HEK293 (cell line): ENCODE measurements around the gene SMAD9.
"Not testable (repeated sequence)": the region's sequence is repeated elsewhere in the genome, so short reads cannot be mapped to it uniquely, and the experiment has no call there.

ENCODE experiments used
- CTCF ChIA-PET: fragments of 350-600 bp; formaldehyde crosslinking; extraction: SDS; loops from one replicate; lab custom pipeline; 2021; ENCODE audit warnings: antibody characterized with exemption; lab: Yijun Ruan, JAX
- POLR2A ChIA-PET: fragments of 300-600 bp; formaldehyde crosslinking; extraction: SDS; loops from one replicate; lab custom pipeline; 2020; ENCODE audit warnings: antibody characterized with exemption, inconsistent platforms; lab: Yijun Ruan, JAX
- H3K27ac ChIP-seq: fragments of 200-500 bp; sonication (Bioruptor generic); 2 replicates; pipeline ENCODE4 v1.5.1; 2014; ENCODE audit warnings: low read depth, low read length, control low read depth, inconsistent platforms; ENCODE audit errors: extremely low read depth
- H3K36me3 ChIP-seq, 2 experiments: fragments of 200-500 bp in 1 of 2; sonication (Bioruptor generic) in 1 of 2; 1 replicate in 1 of 2; 2 replicates in 1 of 2; pipeline ENCODE4 v1.5.1; 2014 to 2017; ENCODE audit warnings: inconsistent platforms in 2 of 2, low read length in 2 of 2; ENCODE audit not compliant: control insufficient read depth in 2 of 2, insufficient read depth in 1 of 2
- H3K4me1 ChIP-seq: fragments of 200-500 bp; sonication (Bioruptor generic); 2 replicates; pipeline ENCODE4 v1.5.1; 2014; ENCODE audit warnings: mild to moderate bottlenecking, low read length, inconsistent platforms; ENCODE audit not compliant: control insufficient read depth, insufficient read depth
- H3K4me3 ChIP-seq: 2 replicates; pipeline ENCODE4 v1.5.1; 2011; ENCODE audit warnings: low read depth, mild to moderate bottlenecking, control low read depth, low read length, moderate library complexity
- H3K9me3 ChIP-seq: fragments of 200-500 bp; sonication (Bioruptor generic); 2 replicates; pipeline ENCODE4 v1.5.1; 2014; ENCODE audit warnings: low read depth, low read length, inconsistent platforms; ENCODE audit not compliant: control insufficient read depth, insufficient read depth
- FEZF1 ChIP-seq: fragments of 450-650 bp; formaldehyde crosslinking; IDR thresholded peaks from 2 replicates; pipeline ENCODE4 v1.5.1; 2016; ENCODE audit warnings: missing biosample characterization, missing genetic modification characterization
- GFI1B ChIP-seq: fragments of 450-650 bp; formaldehyde crosslinking; IDR thresholded peaks from 2 replicates; pipeline ENCODE4 v1.5.1; 2016; ENCODE audit warnings: missing biosample characterization, missing genetic modification characterization
- GLI2 ChIP-seq: fragments of 450-650 bp; formaldehyde crosslinking; IDR thresholded peaks from 2 replicates; pipeline ENCODE4; 2017; ENCODE audit warnings: missing biosample characterization, missing genetic modification characterization, low read depth, borderline replicate concordance
- OSR2 ChIP-seq: fragments of 450-650 bp; formaldehyde crosslinking; IDR thresholded peaks from 2 replicates; pipeline ENCODE4 v1.5.1; 2016; ENCODE audit warnings: missing biosample characterization, missing genetic modification characterization
- PRDM1 ChIP-seq: fragments of 450-650 bp; formaldehyde crosslinking; IDR thresholded peaks from 2 replicates; pipeline ENCODE4; 2016; ENCODE audit warnings: missing biosample characterization, missing genetic modification characterization
- YY2 ChIP-seq: fragments of 450-650 bp; formaldehyde crosslinking; IDR thresholded peaks from 2 replicates; pipeline ENCODE4 v1.5.1; 2016; ENCODE audit warnings: missing biosample characterization, missing genetic modification characterization
- ZNF10 ChIP-seq: fragments of 450-650 bp; formaldehyde crosslinking; IDR thresholded peaks from 2 replicates; pipeline ENCODE4 v1.5.1; 2017; ENCODE audit warnings: missing biosample characterization, missing genetic modification characterization
- ZNF112 ChIP-seq: fragments of 450-650 bp; formaldehyde crosslinking; IDR thresholded peaks from 2 replicates; pipeline ENCODE4 v1.5.0; 2017; ENCODE audit warnings: missing biosample characterization, missing genetic modification characterization
- ZNF121 ChIP-seq: fragments of 450-650 bp; formaldehyde crosslinking; IDR thresholded peaks from 2 replicates; pipeline ENCODE4 v1.5.1; 2016; ENCODE audit warnings: missing biosample characterization, missing genetic modification characterization
- ZNF157 ChIP-seq: fragments of 450-650 bp; formaldehyde crosslinking; IDR thresholded peaks from 2 replicates; pipeline ENCODE4 v1.5.1; 2016; ENCODE audit warnings: missing biosample characterization, missing genetic modification characterization
- ZNF202 ChIP-seq: fragments of 450-650 bp; formaldehyde crosslinking; IDR thresholded peaks from 2 replicates; pipeline ENCODE4 v1.5.1; 2016; ENCODE audit warnings: missing biosample characterization, missing genetic modification characterization, borderline replicate concordance
- ZNF23 ChIP-seq: fragments of 450-650 bp; formaldehyde crosslinking; IDR thresholded peaks from 2 replicates; pipeline ENCODE4 v1.5.1; 2016; ENCODE audit warnings: missing biosample characterization, missing genetic modification characterization, borderline replicate concordance
- ZNF24 ChIP-seq: fragments of 450-650 bp; formaldehyde crosslinking; IDR thresholded peaks from 2 replicates; pipeline ENCODE4 v1.5.1; 2016; ENCODE audit warnings: missing biosample characterization, missing genetic modification characterization
- ZNF292 ChIP-seq: fragments of 450-650 bp; formaldehyde crosslinking; IDR thresholded peaks from 2 replicates; pipeline ENCODE4 v1.5.1; 2016; ENCODE audit warnings: low read depth, missing biosample characterization, missing genetic modification characterization, borderline replicate concordance
- ZNF311 ChIP-seq: fragments of 450-650 bp; formaldehyde crosslinking; IDR thresholded peaks from 2 replicates; pipeline ENCODE4 v1.5.1; 2017; ENCODE audit warnings: missing biosample characterization, missing genetic modification characterization, borderline replicate concordance
- ZNF416 ChIP-seq: fragments of 450-650 bp; formaldehyde crosslinking; IDR thresholded peaks from 2 replicates; pipeline ENCODE4 v1.5.1; 2016; ENCODE audit warnings: missing biosample characterization, missing genetic modification characterization
- ZNF514 ChIP-seq: fragments of 450-650 bp; formaldehyde crosslinking; IDR thresholded peaks from 2 replicates; pipeline ENCODE4 v1.5.1; 2016; ENCODE audit warnings: missing biosample characterization, missing genetic modification characterization
- ZNF529 ChIP-seq: fragments of 450-650 bp; formaldehyde crosslinking; IDR thresholded peaks from 2 replicates; pipeline ENCODE4 v1.5.1; 2017; ENCODE audit warnings: missing genetic modification characterization, missing biosample characterization; ENCODE audit not compliant: insufficient replicate concordance
- ZNF777 ChIP-seq: fragments of 450-650 bp; formaldehyde crosslinking; IDR thresholded peaks from 2 replicates; pipeline ENCODE4 v1.5.1; 2017; ENCODE audit warnings: missing biosample characterization, missing genetic modification characterization, borderline replicate concordance
- ZSCAN30 ChIP-seq: fragments of 450-650 bp; IDR thresholded peaks from 2 replicates; pipeline ENCODE4 v1.5.1; 2018; ENCODE audit warnings: missing biosample characterization, mild to moderate bottlenecking, missing genetic modification characterization, moderate library complexity
- TF ChIP-seq, protein P1 (sequence below): fragments of 450-650 bp; formaldehyde crosslinking; IDR thresholded peaks from 2 replicates; pipeline ENCODE4 v1.5.1; 2016; ENCODE audit warnings: missing biosample characterization, missing genetic modification characterization
- TF ChIP-seq, protein P2 (sequence below): fragments of 450-650 bp; formaldehyde crosslinking; IDR thresholded peaks from 2 replicates; pipeline ENCODE4 v1.5.1; 2016; ENCODE audit warnings: missing biosample characterization, missing genetic modification characterization

The SMAD9 gene

DNA sequence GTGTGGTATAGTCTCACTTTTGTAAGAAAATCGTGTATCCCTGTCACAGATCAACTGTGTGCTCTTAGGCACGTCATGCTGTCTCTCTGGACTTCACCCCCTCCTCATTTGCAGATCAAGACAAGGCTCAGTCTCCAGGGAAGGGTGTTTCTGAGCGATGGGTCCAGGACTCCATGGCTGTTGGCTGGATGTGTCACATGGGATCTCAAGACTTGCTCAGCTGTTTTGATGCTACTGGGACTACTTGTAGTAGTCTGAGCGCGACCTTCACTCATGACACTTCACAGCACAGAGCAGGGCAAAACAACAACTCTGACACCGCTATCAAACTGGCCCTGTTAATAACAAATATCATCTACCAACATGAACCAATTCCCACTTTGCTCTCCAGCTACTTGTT, 36.2 kb downstream of the SMAD9 start:
- no peaks in the 10 kb centered on the region for H3K9me3 ChIP-seq
- H3K4me1 ChIP-seq, result peaks cover 7% of the 10 kb centered on the region; the same call in 1 of the 2 replicates
- no peak overlapping the region for H3K27ac ChIP-seq
- POLR2A ChIA-PET, result no interaction called here
- CTCF ChIA-PET, result interaction anchor here (0.6 kb wide), 1 partner anchor 594 kb away, joined by 3 read pairs; no protein-coding TSS in a partner anchor
- TF ChIP-seq ZNF10 (tag by site-specific recombination) (no peak), ZNF292 (no peak), ZNF311 (tag by site-specific recombination) (no peak)
- TF ChIP-seq, all 188 proteins: peak for 0
- peaks cover 0 to 10% of the 10 kb centered on the region in 2 experiments; a peak in 1 of 3 replicates for H3K36me3 ChIP-seq
- no peak overlapping the region for H3K4me3 ChIP-seq

DNA sequence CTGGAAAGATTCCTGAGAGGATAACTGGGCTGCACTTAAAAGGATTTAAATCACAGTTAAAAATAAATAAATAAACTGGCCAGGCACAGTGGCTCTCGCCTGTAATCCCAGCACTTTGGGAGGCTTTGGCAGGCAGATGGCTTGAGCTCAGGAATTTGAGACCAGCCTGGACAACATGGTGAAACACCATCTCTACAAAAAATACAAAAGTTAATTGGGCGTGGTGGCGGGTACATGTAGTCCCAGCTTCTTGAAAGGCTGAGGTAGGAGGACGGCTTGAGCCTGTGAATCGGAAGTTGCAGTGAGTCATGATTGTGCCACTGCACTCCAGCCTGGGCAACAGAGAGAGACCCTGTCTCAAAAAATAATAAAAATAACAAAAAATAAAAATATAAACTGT, 36.6 kb downstream of the SMAD9 start:
- H3K4me3 ChIP-seq, H3K9me3 ChIP-seq, POLR2A ChIA-PET, H3K4me1 ChIP-seq, H3K27ac ChIP-seq: not testable (repeated sequence)
- TF ChIP-seq ZNF121 (tag by site-specific recombination) (peak; percentile 69; the same call in 1 of the 2 replicates), FEZF1 (tag by site-specific recombination) (peak; percentile 56), GFI1B (tag by site-specific recombination) (0 out of 2 replicates have a peak, but pooled peaks have one; percentile 62), OSR2 (tag by site-specific recombination) (peak; percentile 45; the same call in 1 of the 2 replicates)
- peaks cover 0 to 10% of the 10 kb centered on the region in 2 experiments; a peak in 1 of 3 replicates for H3K36me3 ChIP-seq
- CTCF ChIA-PET, result interaction anchor here (0.6 kb wide), 2 partner anchors 24 to 595 kb away, joined by 3 read pairs; no protein-coding TSS in a partner anchor

DNA sequence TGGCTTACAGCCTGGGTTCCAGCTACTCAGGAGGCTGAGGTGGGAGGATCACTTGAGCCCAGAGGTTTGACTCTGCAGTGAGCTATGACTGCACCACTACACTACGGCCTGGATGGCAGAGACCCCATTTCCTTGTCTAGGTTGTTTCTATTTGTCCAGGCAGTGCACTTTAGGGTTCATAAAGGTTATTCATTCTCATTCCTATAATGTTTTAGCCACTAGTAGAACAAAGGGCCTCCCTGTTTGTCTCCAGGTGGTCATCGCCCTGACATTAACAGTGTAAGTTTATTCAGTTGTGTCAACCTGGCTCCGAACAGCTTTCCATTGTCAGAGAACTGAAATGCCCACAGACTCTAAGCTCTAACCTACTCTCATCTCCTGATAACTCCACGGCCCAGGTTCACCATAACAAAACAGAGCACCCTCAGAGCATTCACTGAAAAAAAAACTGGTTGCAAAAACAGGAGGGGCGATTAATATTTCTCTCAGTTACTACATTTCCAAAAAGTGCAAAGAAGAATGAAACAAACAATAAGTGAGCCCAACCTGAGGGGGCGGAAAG, 37.1 kb downstream of the SMAD9 start:
- no peak for TF ChIP-seq ZNF157 (tag by site-specific recombination)
- TF ChIP-seq ZSCAN30 (tag by site-specific recombination), result no peak
- no peak for TF ChIP-seq ZNF416
- TF ChIP-seq ZNF202, result no peak
- CTCF ChIA-PET, result interaction anchor here (0.6 kb wide), 2 partner anchors 24 to 595 kb away, joined by 3 read pairs; no protein-coding TSS in a partner anchor
- Histone ChIP-seq H3K36me3 (peaks cover 0 to 15% of the 10 kb centered on the region in 2 experiments; a peak in 1 of 3 replicates), H3K9me3 (no peaks in the 10 kb centered on the region), H3K4me3 (no peak overlapping the region), H3K27ac (no peak overlapping the region), H3K4me1 (0 out of 2 replicates have a peak, but pooled peaks cover 5% of the 10 kb centered on the region)
- POLR2A ChIA-PET, result no interaction called here

DNA sequence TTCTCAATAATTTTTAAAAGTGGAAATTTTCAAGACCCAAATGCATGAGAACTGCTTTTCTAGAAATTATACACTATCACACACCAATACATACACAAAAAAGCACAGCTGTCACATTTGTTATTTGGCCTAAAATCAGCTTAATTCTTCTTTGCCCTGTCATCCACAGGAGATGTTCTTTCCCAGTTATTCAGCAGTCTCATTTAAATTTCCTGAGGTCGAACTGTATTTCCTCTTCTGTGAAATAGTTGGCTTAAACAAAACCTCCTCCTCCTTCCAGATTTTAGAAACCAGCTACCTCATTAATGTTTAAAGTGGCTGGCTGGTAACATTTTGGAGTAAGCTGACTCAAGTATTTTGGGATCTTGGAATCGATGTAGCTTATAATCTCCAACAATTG, 39.1 kb downstream of the SMAD9 start:
- POLR2A ChIA-PET, result no interaction called here
- peaks cover 0 to 19% of the 10 kb centered on the region in 2 experiments; a peak in 1 of 3 replicates for H3K36me3 ChIP-seq
- 0 out of 2 replicates have a peak, but pooled peaks cover 5% of the 10 kb centered on the region for H3K4me1 ChIP-seq
- no peak overlapping the region for H3K4me3 ChIP-seq
- CTCF ChIA-PET, result interaction anchor here (0.5 kb wide), 1 partner anchor 193 kb away, joined by 4 read pairs; no protein-coding TSS in a partner anchor
- no peaks in the 10 kb centered on the region for H3K9me3 ChIP-seq
- TF ChIP-seq ZNF514 (tag by site-specific recombination) (no peak), YY2 (tag by site-specific recombination) (no peak), ZNF777 (tag by site-specific recombination) (no peak)
- no peak overlapping the region for H3K27ac ChIP-seq

DNA sequence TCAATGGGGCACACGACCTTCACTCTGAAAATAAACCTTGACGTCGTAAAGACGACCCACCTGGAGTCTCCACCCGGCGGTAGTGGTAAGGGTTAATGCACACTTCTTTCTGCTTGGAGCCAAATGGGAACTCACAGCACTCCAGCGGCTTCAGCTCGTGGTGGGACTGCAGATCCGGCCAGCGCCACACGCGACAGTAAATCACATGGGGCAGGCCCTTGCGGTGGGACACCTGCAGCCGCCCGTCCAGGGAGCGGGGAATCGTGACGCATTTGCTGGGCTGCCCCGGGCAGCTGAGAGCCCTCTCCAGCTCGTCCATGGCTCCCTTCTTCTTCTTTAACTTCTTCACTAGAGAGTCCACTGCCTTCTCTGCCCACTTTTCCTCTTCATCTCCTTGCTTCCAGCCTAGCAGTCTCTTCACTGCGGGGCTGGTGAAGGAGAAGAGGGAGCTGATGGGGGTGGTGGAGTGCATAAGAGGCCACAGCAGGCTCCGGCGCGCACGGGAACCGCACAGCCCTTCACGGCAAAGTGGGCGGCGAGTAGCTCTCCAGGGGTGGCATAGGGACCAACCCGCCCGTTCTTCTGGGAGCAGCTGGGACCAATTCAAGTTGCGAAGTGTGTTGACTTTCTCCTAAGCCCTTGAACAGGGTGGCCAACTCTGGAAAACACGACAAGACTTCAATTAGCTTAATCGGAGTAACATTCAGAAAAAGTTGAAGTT, 40.7 kb downstream of the SMAD9 start:
- H3K4me3 ChIP-seq, result no peak overlapping the region
- ChIA-PET CTCF (no interaction called here), POLR2A (no interaction called here)
- H3K9me3 ChIP-seq, result no peaks in the 10 kb centered on the region
- H3K27ac ChIP-seq, result no peak overlapping the region
- H3K36me3 ChIP-seq, result peaks cover 0 to 19% of the 10 kb centered on the region in 2 experiments; a peak in 1 of 3 replicates
- 0 out of 2 replicates have a peak, but pooled peaks cover 5% of the 10 kb centered on the region for H3K4me1 ChIP-seq
- TF ChIP-seq GLI2 (tag by site-specific recombination) (no peak), ZNF529 (no peak), ZNF112 (tag by site-specific recombination) (no peak), PRDM1 (tag by site-specific recombination) (no peak), ZNF23 (tag by site-specific recombination) (no peak), ZNF24 (no peak)
- TF ChIP-seq, protein P1, sequence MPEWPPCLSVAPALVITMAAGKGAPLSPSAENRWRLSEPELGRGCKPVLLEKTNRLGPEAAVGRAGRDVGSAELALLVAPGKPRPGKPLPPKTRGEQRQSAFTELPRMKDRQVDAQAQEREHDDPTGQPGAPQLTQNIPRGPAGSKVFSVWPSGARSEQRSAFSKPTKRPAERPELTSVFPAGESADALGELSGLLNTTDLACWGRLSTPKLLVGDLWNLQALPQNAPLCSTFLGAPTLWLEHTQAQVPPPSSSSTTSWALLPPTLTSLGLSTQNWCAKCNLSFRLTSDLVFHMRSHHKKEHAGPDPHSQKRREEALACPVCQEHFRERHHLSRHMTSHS (tag by site-specific recombination), result no peak
- TF ChIP-seq, protein P2, sequence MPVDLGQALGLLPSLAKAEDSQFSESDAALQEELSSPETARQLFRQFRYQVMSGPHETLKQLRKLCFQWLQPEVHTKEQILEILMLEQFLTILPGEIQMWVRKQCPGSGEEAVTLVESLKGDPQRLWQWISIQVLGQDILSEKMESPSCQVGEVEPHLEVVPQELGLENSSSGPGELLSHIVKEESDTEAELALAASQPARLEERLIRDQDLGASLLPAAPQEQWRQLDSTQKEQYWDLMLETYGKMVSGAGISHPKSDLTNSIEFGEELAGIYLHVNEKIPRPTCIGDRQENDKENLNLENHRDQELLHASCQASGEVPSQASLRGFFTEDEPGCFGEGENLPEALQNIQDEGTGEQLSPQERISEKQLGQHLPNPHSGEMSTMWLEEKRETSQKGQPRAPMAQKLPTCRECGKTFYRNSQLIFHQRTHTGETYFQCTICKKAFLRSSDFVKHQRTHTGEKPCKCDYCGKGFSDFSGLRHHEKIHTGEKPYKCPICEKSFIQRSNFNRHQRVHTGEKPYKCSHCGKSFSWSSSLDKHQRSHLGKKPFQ (tag by site-specific recombination), result no peak
